GM10266 (cell line): ENCODE results near the gene FOXP2.
"Not testable (repeated sequence)": the region's sequence is repeated elsewhere in the genome, so short reads cannot be mapped to it uniquely, and the experiment has no call there.

Source experiments
- DNase-seq: peaks from one replicate; pipeline ENCODE4 v3.0.0; 2012; ENCODE audit errors: extremely low spot score
- TF ChIP-seq, protein P1 (sequence below): IDR thresholded peaks from 2 replicates; pipeline ENCODE4 v1.5.1; 2012; ENCODE audit warnings: mild to moderate bottlenecking, low read depth; ENCODE audit not compliant: control insufficient read depth, insufficient read depth; ENCODE audit errors: missing control alignments

The FOXP2 gene

DNA sequence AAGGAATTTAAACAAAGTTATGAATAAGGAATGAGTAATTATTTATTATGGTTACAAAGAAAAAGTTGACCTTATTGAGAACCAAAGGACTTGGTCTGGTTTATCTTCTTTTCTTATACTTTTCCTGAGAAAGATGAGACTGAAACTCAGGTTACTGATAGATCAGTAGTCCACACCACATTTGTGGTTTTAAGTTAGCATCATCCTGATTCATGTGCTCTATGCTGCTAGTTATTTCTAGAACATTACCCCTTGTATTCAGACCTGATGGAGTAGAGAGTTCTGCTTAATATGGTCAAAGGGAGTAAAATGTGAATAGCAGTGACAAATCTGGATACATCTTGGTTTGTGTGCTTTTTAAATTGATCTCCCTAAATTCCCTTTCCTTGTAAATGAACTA lies 63.8 kb downstream of the FOXP2 start:
- no peak for DNase-seq
- TF ChIP-seq, protein P1, sequence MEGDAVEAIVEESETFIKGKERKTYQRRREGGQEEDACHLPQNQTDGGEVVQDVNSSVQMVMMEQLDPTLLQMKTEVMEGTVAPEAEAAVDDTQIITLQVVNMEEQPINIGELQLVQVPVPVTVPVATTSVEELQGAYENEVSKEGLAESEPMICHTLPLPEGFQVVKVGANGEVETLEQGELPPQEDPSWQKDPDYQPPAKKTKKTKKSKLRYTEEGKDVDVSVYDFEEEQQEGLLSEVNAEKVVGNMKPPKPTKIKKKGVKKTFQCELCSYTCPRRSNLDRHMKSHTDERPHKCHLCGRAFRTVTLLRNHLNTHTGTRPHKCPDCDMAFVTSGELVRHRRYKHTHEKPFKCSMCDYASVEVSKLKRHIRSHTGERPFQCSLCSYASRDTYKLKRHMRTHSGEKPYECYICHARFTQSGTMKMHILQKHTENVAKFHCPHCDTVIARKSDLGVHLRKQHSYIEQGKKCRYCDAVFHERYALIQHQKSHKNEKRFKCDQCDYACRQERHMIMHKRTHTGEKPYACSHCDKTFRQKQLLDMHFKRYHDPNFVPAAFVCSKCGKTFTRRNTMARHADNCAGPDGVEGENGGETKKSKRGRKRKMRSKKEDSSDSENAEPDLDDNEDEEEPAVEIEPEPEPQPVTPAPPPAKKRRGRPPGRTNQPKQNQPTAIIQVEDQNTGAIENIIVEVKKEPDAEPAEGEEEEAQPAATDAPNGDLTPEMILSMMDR: no peak

DNA sequence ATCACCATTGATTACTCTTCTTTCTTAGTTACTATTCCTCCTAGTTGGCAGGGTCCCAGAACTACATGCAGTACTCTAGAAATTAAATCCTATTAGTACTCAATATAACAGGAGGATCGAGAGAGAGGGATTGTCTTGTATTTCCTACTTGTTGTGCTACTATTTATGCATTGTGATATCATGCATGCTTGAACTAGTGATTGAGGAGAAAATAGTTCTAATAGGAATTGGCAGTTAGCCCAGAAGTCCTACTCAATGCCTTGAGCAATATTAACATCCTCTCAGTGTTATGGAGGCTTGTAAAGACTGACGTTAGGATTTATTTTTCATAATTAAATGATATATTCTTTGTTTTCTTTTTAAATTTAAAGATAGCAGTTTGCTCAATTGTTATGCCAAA lies 67.4 kb downstream of the FOXP2 start:
- no peak for DNase-seq
- TF ChIP-seq, protein P1: no peak

DNA sequence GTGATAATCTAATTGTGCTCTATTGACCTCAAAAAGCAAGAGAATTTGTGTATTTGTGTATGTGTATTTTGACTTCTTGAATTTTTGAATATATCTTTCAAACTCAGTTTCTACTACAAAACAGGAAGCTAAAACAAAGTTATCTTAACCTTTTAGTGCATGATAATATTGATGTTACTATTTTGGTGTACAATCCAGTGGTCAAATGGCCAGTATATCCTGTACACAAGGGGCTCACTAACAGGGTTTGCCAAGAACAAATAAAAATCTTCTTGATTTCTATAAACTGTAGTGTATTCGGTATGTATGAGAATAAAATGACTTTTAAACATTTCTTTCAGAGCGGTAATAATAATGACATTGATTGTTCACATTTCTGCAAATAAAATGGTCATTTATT lies 69.6 kb downstream of the FOXP2 start:
- TF ChIP-seq, protein P1: no peak
- DNase-seq: no peak

DNA sequence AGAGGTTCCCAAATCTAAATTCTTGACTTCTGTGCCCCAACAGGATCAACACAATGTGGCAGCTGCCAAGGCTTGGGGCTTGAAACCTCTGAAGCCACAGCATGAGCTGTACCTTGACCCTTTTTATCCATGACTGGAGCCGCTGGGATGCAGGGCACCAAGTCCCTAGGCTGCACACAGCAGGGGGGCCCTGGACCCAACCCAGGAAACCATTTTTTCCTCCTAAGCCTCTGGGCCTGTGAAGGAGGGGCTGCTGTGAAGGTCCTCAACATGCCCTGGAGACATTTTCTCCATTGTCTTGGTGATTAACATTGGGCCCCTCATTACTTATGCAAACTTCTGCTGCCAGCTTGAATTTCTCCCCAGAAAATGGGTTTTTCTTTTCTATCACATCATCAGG lies 72.6 kb downstream of the FOXP2 start:
- no peak for DNase-seq
- TF ChIP-seq, protein P1: no peak

DNA sequence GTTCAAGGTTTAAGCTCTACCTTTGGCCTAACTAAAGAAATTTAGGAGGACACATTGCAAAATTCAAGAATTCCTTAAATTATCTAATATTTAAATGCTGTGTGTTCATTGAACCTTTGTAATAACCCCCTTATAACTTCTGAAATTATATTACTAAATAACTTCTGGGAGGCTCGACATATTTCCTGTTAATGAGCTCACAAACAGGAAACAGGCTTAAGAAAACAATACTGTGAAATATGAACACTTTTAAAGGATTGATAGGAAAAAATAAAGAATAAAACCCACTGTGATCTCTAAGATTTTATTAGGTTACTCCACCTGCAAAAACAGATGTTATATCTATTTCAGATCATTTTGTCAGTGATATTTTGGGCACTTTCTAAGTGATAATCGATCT lies 74.1 kb downstream of the FOXP2 start:
- TF ChIP-seq, protein P1: no peak
- no peak for DNase-seq

- DNase-seq: not testable (repeated sequence)
These were observed 82.9 kb downstream of the FOXP2 start for GRCh38 chr7:114497491-114497890.

GRCh38 chr7:114502454-114503254 lies 88.0 kb downstream of the FOXP2 start:
- TF ChIP-seq, protein P1: no peak
- DNase-seq: no peak

- TF ChIP-seq, protein P1: no peak
- DNase-seq: no peak
These were observed 90.0 kb downstream of the FOXP2 start for GRCh38 chr7:114504586-114504985.
